Liver (tissue), 9 donors: Measurements from ENCODE around the gene RPP25L. TPM values are rescaled to one million over a fixed set of nuclear protein-coding genes. Genes with fewer than 3 reads are reported as not detected.
A peak's percentile ranks its signal among the peaks of the same experiment; 100 is the strongest.

Source experiments
- DNase-seq: peaks from one replicate; pipeline ENCODE4 v3.0.0-alpha.2; 2017; ENCODE audit warnings: low spot score
- H3K27ac ChIP-seq, 2 donors: one replicate each; pipeline ENCODE4 v1.7.0; 2013; ENCODE audit warnings: inconsistent platforms in 2 of 2, low read length in 2 of 2, control low read depth in 1 of 2, low read depth in 1 of 2, mild to moderate bottlenecking in 1 of 2
- H3K27me3 ChIP-seq, 4 donors: one replicate each; pipeline versions ENCODE4 v1.6.1 to v1.7.0; 2013; ENCODE audit warnings: low read length in 3 of 4, inconsistent platforms in 1 of 4, mild to moderate bottlenecking in 1 of 4, moderate library complexity in 1 of 4; ENCODE audit not compliant: control insufficient read depth in 4 of 4, insufficient read depth in 4 of 4
- H3K36me3 ChIP-seq, 4 donors: one replicate each; pipeline versions ENCODE4 v1.6.1 to v1.7.0; 2013; ENCODE audit warnings: low read length in 3 of 4, mild to moderate bottlenecking in 3 of 4, low read depth in 1 of 4, moderate library complexity in 1 of 4; ENCODE audit not compliant: control insufficient read depth in 4 of 4, insufficient read depth in 3 of 4
- H3K4me1 ChIP-seq, 4 donors: one replicate each; pipeline versions ENCODE4 v1.6.1 to v1.7.0; 2013; ENCODE audit warnings: low read length in 3 of 4, mild to moderate bottlenecking in 3 of 4, moderate library complexity in 1 of 4; ENCODE audit not compliant: control insufficient read depth in 4 of 4, insufficient read depth in 4 of 4
- H3K4me3 ChIP-seq, 3 donors: one replicate each; pipeline versions ENCODE4 v1.6.1 to v1.7.0; 2013; ENCODE audit warnings: low read length in 3 of 3, control low read depth in 1 of 3, low read depth in 1 of 3, mild to moderate bottlenecking in 1 of 3
- H3K9ac ChIP-seq, 2 donors: one replicate each; pipeline ENCODE4 v1.7.0; 2013; ENCODE audit warnings: low read length in 2 of 2, mild to moderate bottlenecking in 2 of 2, moderate library complexity in 2 of 2, control low read depth in 1 of 2, low read depth in 1 of 2
- H3K9me3 ChIP-seq, 4 donors: one replicate each; pipeline versions ENCODE4 v1.6.1 to v1.7.0; 2013; ENCODE audit warnings: low read length in 3 of 4; ENCODE audit not compliant: control insufficient read depth in 4 of 4
- ATF3 ChIP-seq: IDR thresholded peaks from 2 replicates; pipeline ENCODE4 v1.6.1; 2016; ENCODE audit warnings: antibody characterized with exemption
- CTCF ChIP-seq: fragments of 150-350 bp; IDR thresholded peaks from 2 replicates; pipeline ENCODE4 v1.5.1; 2017; ENCODE audit warnings: improper control_type of control experiment, low read depth, low read length; ENCODE audit not compliant: missing input control
- EGR1 ChIP-seq, 2 donors: IDR thresholded peaks; 2 replicates each; pipeline ENCODE4 v1.6.1; 2016 to 2018; ENCODE audit warnings: antibody characterized with exemption in 2 of 2, low read depth in 2 of 2
- FOXA2 ChIP-seq: IDR thresholded peaks from 2 replicates; pipeline ENCODE4 v1.6.1; 2016; ENCODE audit warnings: antibody characterized with exemption
- HNF4A ChIP-seq, 2 donors: conservative IDR thresholded peaks; 2 replicates each; pipeline ENCODE4 v1.6.1; 2016; ENCODE audit warnings: antibody characterized with exemption in 2 of 2, mild to moderate bottlenecking in 2 of 2
- HNF4G ChIP-seq: IDR thresholded peaks from 2 replicates; pipeline ENCODE4 v1.6.1; 2016; ENCODE audit warnings: antibody characterized with exemption
- JUND ChIP-seq, 2 donors: IDR thresholded peaks; 2 replicates each; pipeline ENCODE4 v1.6.1; 2016; ENCODE audit warnings: antibody characterized with exemption in 2 of 2
- MAX ChIP-seq: IDR thresholded peaks from 2 replicates; pipeline ENCODE4 v1.6.1; 2016; ENCODE audit warnings: antibody characterized with exemption
- NR2F2 ChIP-seq: IDR thresholded peaks from 2 replicates; pipeline ENCODE4 v1.6.1; 2016; ENCODE audit warnings: antibody characterized with exemption
- RAD21 ChIP-seq, 2 donors: IDR thresholded peaks; 2 replicates each; pipeline ENCODE4 v1.6.1; 2016; ENCODE audit warnings: antibody characterized with exemption in 2 of 2, mild to moderate bottlenecking in 2 of 2
- REST ChIP-seq: IDR thresholded peaks from 2 replicates; pipeline ENCODE4 v1.6.1; 2016; ENCODE audit warnings: antibody characterized with exemption, mild to moderate bottlenecking
- SP1 ChIP-seq: IDR thresholded peaks from 2 replicates; pipeline ENCODE4 v1.6.1; 2018; ENCODE audit warnings: antibody characterized with exemption, mild to moderate bottlenecking
- TAF1 ChIP-seq: conservative IDR thresholded peaks from 2 replicates; pipeline ENCODE4 v1.6.1; 2016; ENCODE audit warnings: antibody characterized with exemption, mild to moderate bottlenecking
- YY1 ChIP-seq: IDR thresholded peaks from 2 replicates; pipeline ENCODE4 v1.6.1; 2016; ENCODE audit warnings: antibody characterized with exemption, mild to moderate bottlenecking
- ZBTB33 ChIP-seq: IDR thresholded peaks from 2 replicates; pipeline ENCODE4 v1.6.1; 2016; ENCODE audit warnings: antibody characterized with exemption
- WGBS: extraction: QIAGEN DNeasy Blood & Tissue Kit; methylation state at CpG from one replicate; pipeline ENCODE4 v1.1.7; 2013; 5-methylcytosine and 5-hydroxymethylcytosine counted together
- polyA plus RNA-seq, 2 donors: library from polyadenylated mRNA; stranded (reverse) in 1 of 2; unstranded in 1 of 2; fragments of 200-250 nt in 1 of 2; fragments of >200 nt in 1 of 2; fragmentation: Nextera tagmentation in 1 of 2; extraction: Ambion mirVana in 1 of 2; gene quantifications; one replicate each; pipeline versions ENCODE4 v1.2.1 to v1.2.3, GENCODE V29; 2013 to 2015
- total RNA-seq, 2 donors: library from RNA; depleted of rRNA; stranded (reverse); fragments of >200 nt; gene quantifications; one replicate each; pipeline ENCODE4 v1.2.3, GENCODE V29; 2014
- donor health status: healthy.
- donor health status: healthy.
- donor health status: healthy.
- donor health status: healthy.
- donor health status: healthy.

The RPP25L gene
- 10 to 100 TPM; 18.6 to 23.3 TPM for total RNA-seq
- polyA plus RNA-seq = 10 to 100 TPM; 25.0 to 33.4 TPM

- peaks cover 0 to 24% (median 11%) of the 10 kb centered on the region in 4 donors for H3K36me3 ChIP-seq
- peak within 1 kb of the TSS; percentile 85 to 87 for H3K9ac ChIP-seq
- TF ChIP-seq REST (peak; percentile 57), RAD21 (IDR thresholded peaks at IDR 0.05) (peak in 1 of 2 donors; percentile 14), TAF1 (peak; percentile 62), CTCF (no peak), YY1 (peak; percentile 91)
- peaks cover 11 to 29% (median 23%) of the 10 kb centered on the region in 4 donors for H3K4me1 ChIP-seq
- H3K4me3 ChIP-seq = peak within 1 kb of the TSS; percentile 74 to 95 (median 87)
- peak; percentile 90 for DNase-seq
- peak within 1 kb of the TSS; percentile 81 to 90 for H3K27ac ChIP-seq
- no peaks in the 10 kb centered on the region for H3K9me3 ChIP-seq
- WGBS = under 1% methylated on average over 77 of the region's 77 CpGs
- no peaks in the 10 kb centered on the region for H3K27me3 ChIP-seq
Measured at GRCh38 chr9:34611811-34612787, at the start of gene RPP25L. Gene RPP25L (minus strand): TSS chr9:34612097. CDS start chr9:34611296, 801 bp downstream.

GRCh38 chr9:34659592-34660253 is 47.8 kb upstream of the RPP25L start:
- no peaks in the 10 kb centered on the region for H3K27me3 ChIP-seq
- H3K4me3 ChIP-seq = no peak overlapping the region
- H3K9ac ChIP-seq = no peak overlapping the region
- H3K27ac ChIP-seq = no peak overlapping the region
- peaks cover 0 to 14% (median 0%) of the 10 kb centered on the region in 4 donors for H3K36me3 ChIP-seq
- H3K9me3 ChIP-seq = no peaks in the 10 kb centered on the region
- WGBS = 85% methylated on average over 8 of the region's 8 CpGs
- H3K4me1 ChIP-seq = peaks cover 2 to 11% (median 6%) of the 10 kb centered on the region in 4 donors
- DNase-seq = no peak
- TF ChIP-seq FOXA2 = no peak
- TF ChIP-seq RAD21 (IDR thresholded peaks at IDR 0.05) = no peak
- no peak for TF ChIP-seq SP1
- TF ChIP-seq MAX = no peak
- TF ChIP-seq REST = no peak
- TF ChIP-seq ATF3 = no peak
- TF ChIP-seq EGR1 (IDR thresholded peaks at IDR 0.05; ENCODE audit: low read depth in 2 of 2) = no peak
- TF ChIP-seq NR2F2 = no peak
- no peak for TF ChIP-seq JUND (IDR thresholded peaks at IDR 0.05)
- TF ChIP-seq HNF4A (conservative IDR thresholded peaks at IDR 0.05) = no peak
- no peak for TF ChIP-seq HNF4G
- no peak for TF ChIP-seq ZBTB33
